ENCODE results near the gene SLC2A13. TPM values are rescaled to one million over a fixed set of nuclear protein-coding genes. Genes with fewer than 3 reads are reported as not detected.
"Not testable (repeated sequence)": the region's sequence is repeated elsewhere in the genome, so short reads cannot be mapped to it uniquely, and the experiment has no call there.

Gene SLC2A13
- total RNA-seq, 1 donor from 2014 or later: 14.0 TPM

- DNase-seq: no peak
Observed at GRCh38 chr12:40034712-40035111, 71.2 kb downstream of the SLC2A13 start.

GRCh38 chr12:40034156-40034555 is 71.7 kb downstream of the SLC2A13 start:
- no peak for DNase-seq

GRCh38 chr12:40033242-40033630 is 72.6 kb downstream of the SLC2A13 start:
- DNase-seq: no peak

- no peak for DNase-seq
Observed at GRCh38 chr12:40032433-40033241, 73.2 kb downstream of the SLC2A13 start.

DNA sequence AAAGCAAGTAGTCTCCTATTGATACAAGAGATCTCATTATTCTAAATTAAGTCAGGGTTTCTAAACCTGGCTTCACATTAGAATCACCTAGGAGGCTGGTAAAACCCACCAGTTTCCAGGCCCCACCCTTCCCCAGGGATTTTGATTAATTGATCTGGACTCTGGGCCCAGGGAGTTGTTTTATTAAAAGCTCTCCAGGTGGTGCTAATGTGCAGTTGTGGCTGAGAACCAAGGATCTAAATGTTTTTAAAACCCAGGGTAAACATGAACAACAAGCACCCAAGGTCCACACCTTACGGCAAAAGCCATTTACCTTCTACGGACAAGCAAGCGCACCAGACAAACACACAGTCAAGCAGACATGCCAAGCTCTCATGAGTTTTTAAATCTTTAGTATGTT is 73.9 kb downstream of the SLC2A13 start:
- no peak for DNase-seq

- not testable (repeated sequence) for DNase-seq
Observed at GRCh38 chr12:40030970-40031369, 74.9 kb downstream of the SLC2A13 start.

DNA sequence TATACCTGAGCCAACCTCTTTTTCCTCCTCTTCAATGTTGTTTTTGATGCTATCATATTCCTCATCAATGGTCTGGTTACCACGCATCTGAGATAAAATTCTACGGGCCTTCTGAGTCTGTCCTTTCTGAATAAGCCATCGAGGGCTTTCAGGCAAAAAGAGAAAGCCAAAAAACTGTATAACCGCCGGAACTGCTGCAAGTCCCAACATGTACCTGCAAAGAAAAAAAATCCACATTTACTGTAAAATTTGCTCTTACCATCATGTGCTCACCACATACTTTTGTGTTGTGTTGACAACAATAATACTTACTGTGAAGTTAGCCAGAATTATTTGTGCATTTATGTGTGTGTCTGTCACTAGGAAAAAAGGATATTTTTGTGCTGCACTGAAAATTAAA is 77.6 kb downstream of the SLC2A13 start:
- no peak for DNase-seq

DNA sequence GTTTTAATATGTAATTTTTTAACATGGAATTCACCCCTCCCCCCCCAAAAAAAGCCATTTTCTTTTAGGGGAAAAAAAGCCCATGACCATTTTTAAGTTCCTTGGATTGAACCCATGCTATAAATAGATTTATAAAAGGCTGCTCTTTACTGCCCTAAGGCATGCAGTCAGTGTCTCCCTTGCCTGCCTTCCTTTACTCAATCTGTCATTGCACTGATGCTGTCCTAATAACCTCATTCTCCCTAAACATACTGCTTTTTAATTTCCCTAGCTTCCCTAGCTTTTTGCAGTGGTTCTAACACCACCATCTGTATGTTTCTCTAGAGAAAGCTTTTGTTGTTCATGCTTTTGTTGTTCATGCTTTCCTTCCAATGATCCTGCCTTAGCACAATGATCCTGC is 83.0 kb downstream of the SLC2A13 start:
- no peak for DNase-seq

DNA sequence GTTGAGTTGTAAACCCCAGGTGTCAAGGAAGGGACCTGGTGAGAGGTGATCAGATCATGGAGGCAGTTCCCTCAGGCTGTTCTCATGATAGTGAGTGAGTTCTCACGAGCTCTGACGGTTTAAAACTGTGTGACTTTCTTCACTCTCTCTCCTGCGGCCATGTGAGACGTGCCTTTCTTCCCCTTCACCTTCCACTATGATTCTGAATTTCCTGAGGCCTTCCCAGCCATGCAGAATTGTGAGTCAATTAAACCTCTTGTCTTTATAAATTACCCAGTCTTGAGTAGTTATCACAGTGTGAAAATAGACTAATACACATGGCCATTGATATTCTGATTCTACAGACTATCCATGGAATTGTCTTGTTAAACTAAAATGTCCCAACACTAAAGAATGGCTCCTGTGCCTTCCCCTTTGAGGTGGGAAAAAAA is 85.6 kb downstream of the SLC2A13 start:
- no peak for DNase-seq

DNA sequence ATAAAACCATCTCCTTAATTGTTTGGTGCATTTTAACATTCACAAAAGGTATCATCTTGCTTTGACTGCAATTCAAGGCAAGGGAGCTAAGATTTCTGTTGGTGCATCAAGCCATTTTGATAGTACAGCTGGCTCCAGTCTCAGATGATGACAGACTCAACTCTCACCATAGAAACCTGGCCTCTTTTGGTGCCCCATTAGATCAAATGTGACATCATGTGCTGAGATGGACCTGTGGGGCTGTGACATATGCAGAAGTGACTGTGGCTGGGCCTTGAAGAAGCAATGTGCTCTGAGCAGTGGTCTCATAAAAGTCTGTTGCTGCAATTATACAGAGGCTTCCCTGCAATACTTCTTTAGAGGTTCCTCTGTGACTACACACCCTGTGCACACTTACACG is 88.4 kb downstream of the SLC2A13 start:
- no peak for DNase-seq

DNA sequence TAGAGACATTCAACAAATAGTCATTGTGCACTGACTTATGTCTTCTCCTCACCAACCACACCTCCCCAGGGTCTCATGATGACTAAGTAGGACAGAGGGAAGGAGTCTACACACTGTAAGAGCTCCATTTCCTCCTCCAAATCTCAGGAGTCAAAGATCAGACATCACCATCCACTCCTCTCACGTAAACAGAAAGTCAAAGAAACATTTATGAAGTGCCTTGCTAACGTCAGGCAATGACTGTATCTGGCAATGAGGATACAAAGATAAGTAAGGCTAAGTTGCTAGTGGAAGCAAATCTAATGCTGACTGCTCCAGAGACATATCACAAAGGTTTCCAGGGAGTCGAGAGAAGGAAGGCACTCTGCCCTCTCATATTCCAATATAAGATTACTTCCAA is 88.9 kb downstream of the SLC2A13 start:
- DNase-seq: no peak

GRCh38 chr12:40015881-40016280 is 90.0 kb downstream of the SLC2A13 start:
- no peak for DNase-seq

GRCh38 chr12:40015345-40015744 is 90.5 kb downstream of the SLC2A13 start:
- no peak for DNase-seq

GRCh38 chr12:40013847-40014246 is 92.0 kb downstream of the SLC2A13 start:
- no peak for DNase-seq

GRCh38 chr12:40013292-40013691 is 92.6 kb downstream of the SLC2A13 start:
- no peak for DNase-seq

DNA sequence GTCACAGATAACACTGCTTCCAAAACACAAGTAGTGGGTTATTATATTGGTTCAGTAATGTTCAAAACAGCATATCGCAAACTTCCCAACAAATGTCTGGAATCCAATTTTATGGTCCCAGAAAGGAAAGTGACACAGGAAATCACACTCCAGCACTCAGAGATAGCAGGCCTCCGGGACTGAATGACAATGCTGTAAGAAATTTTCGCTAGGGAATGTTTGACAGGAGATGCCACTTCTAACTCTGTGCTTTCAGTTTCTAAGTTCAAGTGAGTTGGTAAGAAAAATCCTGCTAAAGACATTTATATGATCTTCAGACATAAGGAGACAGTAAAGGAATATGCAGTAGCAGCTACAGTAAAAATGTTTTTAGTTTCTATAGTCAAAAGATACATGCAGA is 93.2 kb downstream of the SLC2A13 start:
- no peak for DNase-seq

GRCh38 chr12:40011775-40012129 is 94.1 kb downstream of the SLC2A13 start:
- DNase-seq: no peak

DNA sequence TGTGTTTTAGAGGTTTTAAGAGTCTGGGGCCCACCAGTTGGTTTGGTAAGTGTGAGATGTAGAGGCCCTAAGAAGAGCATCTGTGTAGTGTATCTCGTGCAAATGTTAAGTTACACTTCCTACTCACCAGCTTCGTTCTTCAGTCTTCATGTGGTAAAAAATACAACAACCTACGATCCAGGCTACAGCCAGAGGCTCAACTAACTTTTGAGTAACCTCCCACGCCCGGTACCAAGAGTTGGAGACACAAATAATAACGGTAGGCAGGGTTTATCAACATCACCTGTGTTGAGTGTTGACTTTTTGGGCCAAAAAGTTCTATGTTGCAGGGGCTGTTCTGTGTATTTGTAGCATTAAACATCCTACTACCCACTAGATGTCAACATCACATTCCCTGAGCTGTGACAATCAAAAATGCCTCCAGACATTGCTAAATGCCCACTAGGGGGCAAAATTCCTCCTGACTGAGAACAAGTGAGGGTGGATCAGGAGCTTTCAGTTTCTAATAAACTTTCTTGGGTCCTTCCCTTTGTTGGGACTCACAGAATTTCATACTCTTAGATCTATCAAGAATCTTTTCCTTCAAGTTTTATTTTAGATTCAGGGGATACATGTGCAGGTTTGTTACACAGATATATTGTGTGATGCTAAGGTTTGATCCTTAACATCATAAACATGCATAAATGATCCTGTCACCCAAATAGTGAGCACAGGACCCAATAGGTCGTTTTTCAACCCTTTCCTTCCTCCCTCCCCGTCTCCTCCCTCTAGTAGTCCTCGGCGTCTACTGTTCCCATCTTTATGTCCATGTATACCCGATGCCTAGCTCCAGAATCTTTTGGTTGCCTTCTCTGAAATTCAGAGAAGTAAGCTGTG is 94.7 kb downstream of the SLC2A13 start:
- no peak for DNase-seq

DNA sequence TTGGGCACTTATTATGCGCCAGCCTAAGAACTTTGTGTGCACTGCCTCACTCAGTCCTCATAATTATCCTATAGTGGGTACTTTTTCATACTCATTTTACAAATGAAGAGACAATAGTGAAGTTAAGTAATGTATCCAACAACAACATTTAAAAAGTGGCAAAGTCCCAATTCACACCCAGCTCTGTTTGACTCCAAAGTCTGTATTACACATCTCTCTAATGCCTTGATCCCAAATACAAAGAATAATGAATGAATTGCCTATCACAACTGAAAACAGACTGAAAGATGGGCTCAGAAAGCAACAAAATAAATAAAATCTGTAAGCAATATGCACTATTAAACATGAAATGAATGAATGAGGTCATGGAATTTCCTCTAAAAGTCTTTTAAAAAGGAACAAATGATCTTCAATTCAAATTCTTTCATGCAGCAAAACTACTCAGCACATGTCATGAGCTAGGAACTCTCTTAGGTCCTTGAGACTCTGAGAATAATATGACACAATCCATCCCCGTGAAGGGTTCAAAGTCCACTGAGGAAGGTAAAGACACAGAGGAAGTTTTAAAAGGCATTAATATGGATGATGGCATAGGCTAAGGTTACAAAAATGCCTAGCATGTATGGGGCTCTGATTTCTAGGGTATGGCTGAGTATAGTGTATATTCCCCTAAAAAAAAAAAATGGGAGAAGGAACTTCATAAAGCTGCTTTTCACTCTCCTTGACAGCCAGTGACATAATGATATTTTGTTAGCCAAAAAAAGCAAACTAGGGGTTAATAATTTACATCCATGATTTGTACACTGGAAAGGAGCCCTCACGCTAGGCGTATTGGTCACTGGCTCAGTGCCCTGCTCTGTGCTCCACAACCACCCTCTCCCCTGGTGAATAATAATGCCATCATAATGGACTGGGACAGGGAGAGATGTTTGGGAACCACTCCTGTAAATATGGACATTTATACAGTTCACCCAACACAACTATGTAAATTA is 103.4 kb downstream of the SLC2A13 start:
- DNase-seq: peak; percentile 69

- DNase-seq: no peak
Observed at GRCh38 chr12:40001406-40001805, 104.5 kb downstream of the SLC2A13 start.

GRCh38 chr12:40000884-40001283 is 105.0 kb downstream of the SLC2A13 start:
- no peak for DNase-seq

DNA sequence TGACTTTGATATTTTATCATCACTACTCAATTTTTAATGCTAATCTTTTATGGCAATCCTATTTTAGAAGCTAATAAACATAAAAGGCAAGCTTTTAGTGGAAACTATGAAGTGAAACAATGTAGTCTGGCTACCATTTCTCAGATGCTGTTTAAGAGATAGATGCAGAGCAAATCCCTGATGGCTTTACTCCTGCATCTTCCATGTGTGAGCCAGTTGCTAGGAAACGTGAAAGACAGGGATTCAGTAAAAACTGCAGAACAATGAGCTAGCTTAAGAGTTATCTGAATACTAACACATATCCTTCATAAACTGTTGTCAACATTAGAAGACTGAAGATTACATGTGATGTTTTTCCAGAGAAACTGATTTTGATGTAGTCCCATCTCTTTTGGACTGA is 112.6 kb downstream of the SLC2A13 start:
- DNase-seq: no peak
